A673 (cell line): ENCODE measurements around the gene WDR7. TPM values are rescaled to one million over a fixed set of nuclear protein-coding genes. Genes with fewer than 3 reads are reported as not detected.

Source experiments
- BruUV-seq: library from RNA; stranded (reverse); fragments of 400-500 nt; replicated peaks from 2 replicates; lab custom pipeline; 2021; lab: Mats Ljungman, UMichigan
- CTCF ChIA-PET: fragments of 300-600 bp; sonication (Branson Sonifier 250); formaldehyde crosslinking; loops from one replicate; lab custom pipeline; 2022; ENCODE audit warnings: antibody characterized with exemption; lab: Charles Lee
- POLR2A ChIA-PET: fragments of 300-600 bp; sonication (Branson Sonifier 250); formaldehyde crosslinking; loops from one replicate; lab custom pipeline; 2022; ENCODE audit warnings: antibody characterized with exemption; ENCODE audit not compliant: low non-redundant PET; lab: Charles Lee
- DNase-seq: peaks from one replicate; pipeline ENCODE4 v3.0.0-alpha.2; 2015; ENCODE audit warnings: low spot score
- H3K27ac ChIP-seq: fragments of 200-600 bp; sonication (generic); 2 replicates; pipeline ENCODE4 v1.5.1; 2016; ENCODE audit warnings: mixed run types, low read depth, mild to moderate bottlenecking, mixed read lengths, antibody characterized with exemption, low read length; ENCODE audit not compliant: poor library complexity, severe bottlenecking
- H3K27me3 ChIP-seq: fragments of 200-600 bp; sonication (generic); replicated peaks from 2 replicates; pipeline ENCODE4 v1.6.1; 2017; ENCODE audit warnings: mixed run types, low read depth, mild to moderate bottlenecking, mixed read lengths, antibody characterized with exemption, low read length; ENCODE audit not compliant: insufficient read depth, poor library complexity
- H3K36me3 ChIP-seq: fragments of 200-600 bp; sonication (generic); 2 replicates; pipeline ENCODE4 v1.6.1; 2016; ENCODE audit warnings: mixed run types, mild to moderate bottlenecking, mixed read lengths, antibody characterized with exemption, low read length; ENCODE audit not compliant: insufficient read depth, poor library complexity, severe bottlenecking
- H3K4me1 ChIP-seq: fragments of 200-600 bp; sonication (generic); 2 replicates; pipeline ENCODE4 v1.6.1; 2017; ENCODE audit warnings: mixed run types, mild to moderate bottlenecking, mixed read lengths, antibody characterized with exemption, low read length; ENCODE audit not compliant: insufficient read depth, poor library complexity, severe bottlenecking
- H3K4me3 ChIP-seq: fragments of 200-600 bp; sonication (generic); 2 replicates; pipeline ENCODE4 v1.5.1; 2016; ENCODE audit warnings: low read depth, mixed run types, mild to moderate bottlenecking, mixed read lengths, low read length; ENCODE audit not compliant: poor library complexity, severe bottlenecking
- H3K9me3 ChIP-seq: fragments of 200-600 bp; sonication (generic); 2 replicates; pipeline ENCODE4 v1.6.1; 2016; ENCODE audit warnings: mixed run types, low read depth, mild to moderate bottlenecking, mixed read lengths, antibody characterized with exemption, low read length; ENCODE audit not compliant: poor library complexity, severe bottlenecking
- CTCF ChIP-seq: fragments of 300-800, 200-600 bp; sonication (generic); conservative IDR thresholded peaks from 2 replicates; pipeline ENCODE4 v1.5.1; 2017; ENCODE audit warnings: low read depth, mild to moderate bottlenecking, antibody characterized with exemption, low read length, moderate library complexity, mixed read lengths
- EZH2 ChIP-seq: fragments of 200-600 bp; sonication (generic); IDR thresholded peaks from 2 replicates; pipeline ENCODE4 v1.6.1; 2017; ENCODE audit warnings: borderline replicate concordance, low read depth, mild to moderate bottlenecking, mixed read lengths, antibody characterized with exemption, low read length; ENCODE audit not compliant: poor library complexity, severe bottlenecking
- intact Hi-C: fragments of 100-400 bp; cut with micrococcal nuclease; formaldehyde crosslinking; loops from one replicate; pipeline ENCODE4 v1.10.0; 2022; ENCODE audit not compliant: unreplicated experiment
- total RNA-seq: library from RNA; stranded (reverse); gene quantifications from 2 replicates; pipeline ENCODE4 v1.2.3, GENCODE V29; 2021

Gene WDR7
- total RNA-seq, 1 experiment from 2014 or later, result 21.2 TPM

- CTCF ChIA-PET, result no interaction called here
- Histone ChIP-seq H3K4me1 (no peaks in the 10 kb centered on the region), H3K9me3 (no peaks in the 10 kb centered on the region), H3K27me3 (no peaks in the 10 kb centered on the region), H3K27ac (no peak overlapping the region), H3K36me3 (no peaks in the 10 kb centered on the region), H3K4me3 (no peak overlapping the region)
- BruUV-seq, result no TSS peak
- TF ChIP-seq CTCF, result no peak
- POLR2A ChIA-PET, result no interaction called here
- intact Hi-C loops, result no loop called here
- DNase-seq, result no peak
Observed at GRCh38 chr18:56723706-56724105, 72.5 kb downstream of the WDR7 start.

- Histone ChIP-seq H3K27me3 (no peaks in the 10 kb centered on the region), H3K4me1 (no peaks in the 10 kb centered on the region), H3K4me3 (no peak overlapping the region), H3K27ac (no peak overlapping the region), H3K9me3 (no peaks in the 10 kb centered on the region), H3K36me3 (no peaks in the 10 kb centered on the region)
- ChIA-PET CTCF (no interaction called here), POLR2A (no interaction called here)
- no peak for DNase-seq
- TF ChIP-seq EZH2 (no peak), CTCF (no peak)
- BruUV-seq, result no TSS peak
- intact Hi-C loops, result no loop called here
Observed at GRCh38 chr18:56726906-56727305, 75.7 kb downstream of the WDR7 start.

- ChIA-PET POLR2A (no interaction called here), CTCF (no interaction called here)
- H3K4me1 ChIP-seq, result no peaks in the 10 kb centered on the region
- H3K36me3 ChIP-seq, result no peaks in the 10 kb centered on the region
- no peak overlapping the region for H3K4me3 ChIP-seq
- H3K27ac ChIP-seq, result no peak overlapping the region
- no peaks in the 10 kb centered on the region for H3K9me3 ChIP-seq
- no peak for DNase-seq
- no TSS peak for BruUV-seq
- intact Hi-C loops, result no loop called here
- H3K27me3 ChIP-seq, result no peaks in the 10 kb centered on the region
- TF ChIP-seq CTCF, result no peak
- TF ChIP-seq EZH2, result no peak
Observed at GRCh38 chr18:56727399-56727798, 76.2 kb downstream of the WDR7 start.
